OCI-LY1 (cell line): Measurements from ENCODE around the gene CLDND2.

Source experiments
- H2AFZ ChIP-seq: fragments of 200-600 bp; sonication (generic), shearing (Covaris generic); 2 replicates; pipeline ENCODE4 v1.6.0; 2014; ENCODE audit warnings: antibody characterized with exemption, mild to moderate bottlenecking, low read length
- H3F3A ChIP-seq: fragments of 200-600 bp; sonication (generic), shearing (Covaris generic); 2 replicates; pipeline ENCODE4 v1.6.0; 2014; ENCODE audit warnings: mild to moderate bottlenecking, antibody characterized with exemption, low read length, moderate library complexity; ENCODE audit not compliant: insufficient read depth
- H3K27ac ChIP-seq: fragments of 200-600 bp; sonication (generic); 2 replicates; pipeline ENCODE4 v1.5.1; 2014; ENCODE audit warnings: low read length, mixed run types, mild to moderate bottlenecking, low read depth; ENCODE audit not compliant: poor library complexity, severe bottlenecking
- H3K27me3 ChIP-seq: fragments of 200-600 bp; sonication (generic); 2 replicates; pipeline ENCODE4 v1.6.0; 2014; ENCODE audit warnings: antibody characterized with exemption, mild to moderate bottlenecking, low read length, moderate library complexity; ENCODE audit not compliant: insufficient read depth
- H3K36me3 ChIP-seq: fragments of 200-600 bp; sonication (generic); 2 replicates; pipeline ENCODE4 v1.6.1; 2014; ENCODE audit warnings: mild to moderate bottlenecking, antibody characterized with exemption, low read length, moderate library complexity, mixed read lengths; ENCODE audit not compliant: insufficient read depth
- H3K4me1 ChIP-seq: fragments of 200-600 bp; sonication (generic); 2 replicates; pipeline ENCODE4 v1.5.1; 2014; ENCODE audit warnings: mild to moderate bottlenecking, low read length, moderate library complexity; ENCODE audit not compliant: insufficient read depth, severe bottlenecking
- H3K4me2 ChIP-seq: fragments of 200-600 bp; sonication (generic), shearing (Covaris generic); 2 replicates; pipeline ENCODE4 v1.6.1; 2014; ENCODE audit warnings: low read length
- H3K4me3 ChIP-seq: fragments of 200-600 bp; sonication (generic); 2 replicates; pipeline ENCODE4 v1.5.1; 2014; ENCODE audit warnings: low read length, low read depth, mild to moderate bottlenecking, mixed read lengths; ENCODE audit not compliant: poor library complexity, severe bottlenecking
- H3K79me2 ChIP-seq: fragments of 200-600 bp; shearing (Covaris generic); 2 replicates; pipeline ENCODE4 v1.6.1; 2016; ENCODE audit warnings: mixed run types, low read length, mixed read lengths; ENCODE audit not compliant: insufficient read depth
- H3K9ac ChIP-seq: fragments of 200-600 bp; sonication (generic), shearing (Covaris generic); 2 replicates; pipeline ENCODE4 v1.6.1; 2014; ENCODE audit warnings: mild to moderate bottlenecking, low read length, mixed read lengths
- H3K9me2 ChIP-seq: fragments of 200-600 bp; sonication (generic), shearing (Covaris generic); 2 replicates; pipeline ENCODE4 v1.6.1; 2014; ENCODE audit warnings: low read depth, mild to moderate bottlenecking, low read length, mixed read lengths
- H3K9me3 ChIP-seq: fragments of 200-600 bp; shearing (Covaris generic); 2 replicates; pipeline ENCODE4 v1.6.1; 2014; ENCODE audit warnings: low read length, mixed read lengths
- H4K20me1 ChIP-seq: fragments of 200-600 bp; sonication (generic), shearing (Covaris generic); 2 replicates; pipeline ENCODE4 v1.6.0; 2016; ENCODE audit warnings: mild to moderate bottlenecking, low read length; ENCODE audit not compliant: insufficient read depth
- EZH2 ChIP-seq: fragments of 200-600 bp; sonication (generic), shearing (Covaris generic); IDR thresholded peaks from 2 replicates; pipeline ENCODE4 v1.8.0; 2017; ENCODE audit warnings: borderline replicate concordance, mixed run types, mild to moderate bottlenecking, antibody characterized with exemption, low read length, moderate library complexity, mixed read lengths
- TF ChIP-seq, protein P1 (sequence below): fragments of 200-600 bp; sonication (generic), shearing (Covaris generic); IDR thresholded peaks from 2 replicates; pipeline ENCODE4 v1.5.1; 2017; ENCODE audit warnings: mild to moderate bottlenecking, antibody characterized with exemption, low read length, moderate library complexity, mixed read lengths

Gene CLDND2

GRCh38 chr19:51324167-51324481, 44.7 kb downstream of the CLDND2 start:
- no peak overlapping the region for H3K27ac ChIP-seq
- H3F3A ChIP-seq, result no peaks in the 10 kb centered on the region
- no peaks in the 10 kb centered on the region for H3K36me3 ChIP-seq
- H3K9me3 ChIP-seq, result no peaks in the 10 kb centered on the region
- H3K9ac ChIP-seq, result no peak overlapping the region
- H3K9me2 ChIP-seq, result no peaks in the 10 kb centered on the region
- H2AFZ ChIP-seq, result no peak overlapping the region
- TF ChIP-seq, protein P1, sequence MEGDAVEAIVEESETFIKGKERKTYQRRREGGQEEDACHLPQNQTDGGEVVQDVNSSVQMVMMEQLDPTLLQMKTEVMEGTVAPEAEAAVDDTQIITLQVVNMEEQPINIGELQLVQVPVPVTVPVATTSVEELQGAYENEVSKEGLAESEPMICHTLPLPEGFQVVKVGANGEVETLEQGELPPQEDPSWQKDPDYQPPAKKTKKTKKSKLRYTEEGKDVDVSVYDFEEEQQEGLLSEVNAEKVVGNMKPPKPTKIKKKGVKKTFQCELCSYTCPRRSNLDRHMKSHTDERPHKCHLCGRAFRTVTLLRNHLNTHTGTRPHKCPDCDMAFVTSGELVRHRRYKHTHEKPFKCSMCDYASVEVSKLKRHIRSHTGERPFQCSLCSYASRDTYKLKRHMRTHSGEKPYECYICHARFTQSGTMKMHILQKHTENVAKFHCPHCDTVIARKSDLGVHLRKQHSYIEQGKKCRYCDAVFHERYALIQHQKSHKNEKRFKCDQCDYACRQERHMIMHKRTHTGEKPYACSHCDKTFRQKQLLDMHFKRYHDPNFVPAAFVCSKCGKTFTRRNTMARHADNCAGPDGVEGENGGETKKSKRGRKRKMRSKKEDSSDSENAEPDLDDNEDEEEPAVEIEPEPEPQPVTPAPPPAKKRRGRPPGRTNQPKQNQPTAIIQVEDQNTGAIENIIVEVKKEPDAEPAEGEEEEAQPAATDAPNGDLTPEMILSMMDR, result no peak
- no peak for TF ChIP-seq EZH2
- no peaks in the 10 kb centered on the region for H4K20me1 ChIP-seq
- no peaks in the 10 kb centered on the region for H3K4me1 ChIP-seq
- H3K27me3 ChIP-seq, result no peaks in the 10 kb centered on the region
- H3K79me2 ChIP-seq, result no peaks in the 10 kb centered on the region
- no peak overlapping the region for H3K4me2 ChIP-seq
- H3K4me3 ChIP-seq, result no peak overlapping the region

DNA sequence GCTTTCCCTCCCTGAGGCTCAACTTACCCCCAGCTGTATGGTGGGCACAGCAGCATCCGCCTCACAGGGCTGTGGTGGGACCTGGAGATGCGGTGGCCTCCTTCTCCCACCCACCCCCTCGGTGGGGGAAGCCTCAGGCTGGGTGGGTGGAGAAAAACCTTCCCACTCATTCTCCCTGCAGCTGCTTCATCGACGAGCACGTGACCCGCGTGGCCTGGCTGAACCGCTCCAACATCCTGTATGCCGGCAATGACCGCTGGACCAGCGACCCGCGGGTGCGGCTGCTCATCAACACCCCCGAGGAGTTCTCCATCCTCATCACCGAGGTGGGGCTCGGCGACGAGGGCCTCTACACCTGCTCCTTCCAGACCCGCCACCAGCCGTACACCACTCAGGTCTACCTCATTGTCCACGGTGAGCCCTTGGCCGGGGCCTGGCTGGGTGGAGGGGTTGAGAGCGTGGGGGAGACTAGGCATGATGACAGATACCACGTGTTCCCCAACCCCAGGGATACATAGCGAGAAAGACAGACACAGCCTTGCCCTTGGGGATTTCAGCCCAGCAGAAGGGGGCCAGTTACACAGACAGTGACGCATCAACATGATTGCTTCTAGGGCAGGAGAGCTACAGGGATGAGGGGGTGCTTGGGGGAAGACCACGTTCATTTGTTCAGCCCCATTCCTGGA, 45.2 kb downstream of the CLDND2 start:
- H3K4me2 ChIP-seq, result no peak overlapping the region
- H4K20me1 ChIP-seq, result no peaks in the 10 kb centered on the region
- H3K9me3 ChIP-seq, result no peaks in the 10 kb centered on the region
- no peak overlapping the region for H2AFZ ChIP-seq
- TF ChIP-seq, protein P1, result no peak
- TF ChIP-seq EZH2, result no peak
- H3K4me1 ChIP-seq, result no peaks in the 10 kb centered on the region
- no peaks in the 10 kb centered on the region for H3K36me3 ChIP-seq
- no peaks in the 10 kb centered on the region for H3K9me2 ChIP-seq
- no peaks in the 10 kb centered on the region for H3F3A ChIP-seq
- H3K4me3 ChIP-seq, result no peak overlapping the region
- H3K27ac ChIP-seq, result no peak overlapping the region
- no peaks in the 10 kb centered on the region for H3K27me3 ChIP-seq
- no peak overlapping the region for H3K9ac ChIP-seq
- no peaks in the 10 kb centered on the region for H3K79me2 ChIP-seq

DNA sequence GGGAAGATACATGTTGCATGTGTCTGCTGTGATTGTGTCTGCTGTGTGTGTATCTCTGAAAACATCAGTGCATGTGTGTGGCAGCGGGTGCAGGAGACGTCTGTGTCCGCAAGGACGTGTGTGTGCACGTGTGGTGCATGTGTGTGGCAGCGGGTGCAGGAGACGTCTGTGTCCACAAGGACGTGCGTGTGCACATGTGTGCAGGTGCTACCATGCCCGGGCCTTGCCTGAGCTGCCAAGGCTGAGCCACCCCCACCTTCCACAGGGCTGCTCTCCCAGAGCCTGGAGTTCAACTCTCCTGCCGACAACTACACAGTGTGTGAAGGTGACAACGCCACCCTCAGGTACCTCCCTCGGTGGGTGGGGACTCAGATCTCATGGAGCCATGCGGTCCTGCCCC, 47.0 kb downstream of the CLDND2 start:
- no peak overlapping the region for H2AFZ ChIP-seq
- H3K9me3 ChIP-seq, result no peaks in the 10 kb centered on the region
- H3K9me2 ChIP-seq, result no peaks in the 10 kb centered on the region
- H3F3A ChIP-seq, result no peaks in the 10 kb centered on the region
- no peak overlapping the region for H3K27ac ChIP-seq
- H4K20me1 ChIP-seq, result no peaks in the 10 kb centered on the region
- no peaks in the 10 kb centered on the region for H3K4me1 ChIP-seq
- no peak overlapping the region for H3K9ac ChIP-seq
- H3K27me3 ChIP-seq, result no peaks in the 10 kb centered on the region
- no peak overlapping the region for H3K4me3 ChIP-seq
- no peak overlapping the region for H3K4me2 ChIP-seq
- TF ChIP-seq, protein P1, result no peak
- H3K36me3 ChIP-seq, result no peaks in the 10 kb centered on the region
- no peaks in the 10 kb centered on the region for H3K79me2 ChIP-seq
